Keratinocyte (primary cell): ENCODE results near the gene HGFAC. TPM values are rescaled to one million over a fixed set of nuclear protein-coding genes. Genes with fewer than 3 reads are reported as not detected.

ENCODE experiments used
- DNase-seq: peaks from one replicate; pipeline ENCODE4 v3.0.0-alpha.2; 2011; ENCODE audit warnings: low read depth, missing footprints, low spot score
- FAIRE-seq: peaks from 2 replicates; lab custom pipeline; 2011; peaks lifted over from hg19 to GRCh38; lab: Jason Lieb, UNC
- H2AFZ ChIP-seq: 2 replicates; pipeline ENCODE4 v1.6.0; 2012; ENCODE audit warnings: low read length, control low read depth, inconsistent platforms; ENCODE audit not compliant: control insufficient read depth
- H3K27ac ChIP-seq: 2 replicates; pipeline ENCODE4 v1.5.1; 2011; ENCODE audit warnings: low read length; ENCODE audit not compliant: control insufficient read depth, insufficient read depth
- H3K27me3 ChIP-seq: 3 replicates; pipeline ENCODE4 v1.6.0; 2011; ENCODE audit warnings: low read length; ENCODE audit not compliant: control insufficient read depth, insufficient read depth; ENCODE audit errors: extremely low read depth
- H3K36me3 ChIP-seq, 2 experiments: 2 replicates in 1 of 2; 3 replicates in 1 of 2; pipeline ENCODE4 v1.5.1; 2011; ENCODE audit warnings: low read length in 2 of 2, mild to moderate bottlenecking in 1 of 2; ENCODE audit not compliant: control insufficient read depth in 2 of 2, insufficient read depth in 2 of 2; ENCODE audit errors: extremely low read depth in 1 of 2
- H3K4me1 ChIP-seq: 3 replicates; pipeline ENCODE4 v1.5.1; 2011; ENCODE audit warnings: low read length; ENCODE audit not compliant: control insufficient read depth, insufficient read depth; ENCODE audit errors: extremely low read depth
- H3K4me2 ChIP-seq: 3 replicates; pipeline ENCODE4 v1.6.0; 2011; ENCODE audit warnings: low read depth, low read length; ENCODE audit not compliant: control insufficient read depth, insufficient read depth; ENCODE audit errors: extremely low read depth
- H3K4me3 ChIP-seq, 3 experiments: fragments of 200-600 bp in 1 of 3; sonication (generic) in 1 of 3; 2 replicates in 2 of 3; 3 replicates in 1 of 3; pipeline ENCODE4 v1.5.1; 2011 to 2016; ENCODE audit warnings: low read length in 3 of 3, mild to moderate bottlenecking in 3 of 3, control low read depth in 2 of 3, inconsistent platforms in 1 of 3, low read depth in 1 of 3, mixed read lengths in 1 of 3, mixed run types in 1 of 3, moderate library complexity in 1 of 3; ENCODE audit not compliant: control insufficient read depth in 2 of 3, insufficient read depth in 2 of 3; ENCODE audit errors: extremely low read depth in 1 of 3
- H3K79me2 ChIP-seq: 2 replicates; pipeline ENCODE4 v1.6.0; 2012; ENCODE audit warnings: low read length; ENCODE audit not compliant: control insufficient read depth, insufficient read depth
- H3K9ac ChIP-seq: 3 replicates; pipeline ENCODE4 v1.6.0; 2011; ENCODE audit warnings: low read length; ENCODE audit not compliant: control insufficient read depth, insufficient read depth; ENCODE audit errors: extremely low read depth
- H3K9me1 ChIP-seq: 3 replicates; pipeline ENCODE4 v1.6.0; 2011; ENCODE audit warnings: low read length; ENCODE audit not compliant: control insufficient read depth, insufficient read depth; ENCODE audit errors: extremely low read depth
- H3K9me3 ChIP-seq: 2 replicates; pipeline ENCODE4 v1.5.1; 2012; ENCODE audit warnings: low read depth, low read length; ENCODE audit not compliant: control insufficient read depth
- H4K20me1 ChIP-seq: 3 replicates; pipeline ENCODE4 v1.6.0; 2011; ENCODE audit warnings: low read length; ENCODE audit not compliant: control insufficient read depth, insufficient read depth; ENCODE audit errors: extremely low read depth
- EZH2 ChIP-seq: IDR thresholded peaks from one replicate; pipeline ENCODE4 v1.6.1; 2012; ENCODE audit warnings: inconsistent platforms, mild to moderate bottlenecking, low read length, moderate library complexity
- dilution Hi-C: fragments of 300-500 bp; cut with MboI; formaldehyde crosslinking; loops from one replicate; pipeline ENCODE4 v1.7.0; 2020; ENCODE audit warnings: low sequenced_read_pairs; ENCODE audit not compliant: extremely low pct_ligation_motif_present
- polyA plus RNA-seq, 5 experiments: library from polyadenylated mRNA; depleted of rRNA in 3 of 5; stranded (reverse) in 3 of 5; stranded (forward) in 1 of 5; unstranded in 1 of 5; fragments of >200 nt; gene quantifications; 1 replicate in 1 of 5; 2 replicates in 3 of 5; 3 replicates in 1 of 5; pipeline versions ENCODE4 v1.2.1 to v1.2.3, GENCODE V29; 2011 to 2012; ENCODE audit warnings: missing spikeins in 2 of 5, low read depth in 1 of 5, low replicate concordance in 1 of 5
- TF ChIP-seq, protein P1 (sequence below), 3 experiments: IDR thresholded peaks in 1 of 3; conservative IDR thresholded peaks in 1 of 3; optimal IDR thresholded peaks in 1 of 3; 2 replicates in 2 of 3; 3 replicates in 1 of 3; pipeline versions ENCODE3 to v1.5.1; 2011; ENCODE audit warnings: low read length in 3 of 3, mild to moderate bottlenecking in 3 of 3, moderate library complexity in 2 of 3, control low read depth in 1 of 3, inconsistent platforms in 1 of 3; ENCODE audit not compliant: insufficient read depth in 2 of 3; ENCODE audit errors: extremely low read depth in 1 of 3

HGFAC gene
- polyA plus RNA-seq, 1 donor (not counting 4 experiments of a cell fraction or from before 2014, with no cell fraction given) = not detected

- DNase-seq = no peak
- Histone ChIP-seq H3K9ac (no peak overlapping the region), H3K27me3 (no peaks in the 10 kb centered on the region), H3K9me3 (no peaks in the 10 kb centered on the region), H2AFZ (no peak overlapping the region), H3K4me3 (no peak overlapping the region), H3K4me2 (no peak overlapping the region), H4K20me1 (no peaks in the 10 kb centered on the region), H3K9me1 (no peaks in the 10 kb centered on the region), H3K4me1 (peaks cover 3% of the 10 kb centered on the region), H3K27ac (no peak overlapping the region), H3K36me3 (no peaks in the 10 kb centered on the region), H3K79me2 (no peaks in the 10 kb centered on the region)
- dilution Hi-C loops = no loop called here
- FAIRE-seq = no peak
- no peak for TF ChIP-seq EZH2
- TF ChIP-seq, protein P1, sequence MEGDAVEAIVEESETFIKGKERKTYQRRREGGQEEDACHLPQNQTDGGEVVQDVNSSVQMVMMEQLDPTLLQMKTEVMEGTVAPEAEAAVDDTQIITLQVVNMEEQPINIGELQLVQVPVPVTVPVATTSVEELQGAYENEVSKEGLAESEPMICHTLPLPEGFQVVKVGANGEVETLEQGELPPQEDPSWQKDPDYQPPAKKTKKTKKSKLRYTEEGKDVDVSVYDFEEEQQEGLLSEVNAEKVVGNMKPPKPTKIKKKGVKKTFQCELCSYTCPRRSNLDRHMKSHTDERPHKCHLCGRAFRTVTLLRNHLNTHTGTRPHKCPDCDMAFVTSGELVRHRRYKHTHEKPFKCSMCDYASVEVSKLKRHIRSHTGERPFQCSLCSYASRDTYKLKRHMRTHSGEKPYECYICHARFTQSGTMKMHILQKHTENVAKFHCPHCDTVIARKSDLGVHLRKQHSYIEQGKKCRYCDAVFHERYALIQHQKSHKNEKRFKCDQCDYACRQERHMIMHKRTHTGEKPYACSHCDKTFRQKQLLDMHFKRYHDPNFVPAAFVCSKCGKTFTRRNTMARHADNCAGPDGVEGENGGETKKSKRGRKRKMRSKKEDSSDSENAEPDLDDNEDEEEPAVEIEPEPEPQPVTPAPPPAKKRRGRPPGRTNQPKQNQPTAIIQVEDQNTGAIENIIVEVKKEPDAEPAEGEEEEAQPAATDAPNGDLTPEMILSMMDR (optimal IDR thresholded peaks at IDR 0.05 in 1 of 3, IDR thresholded peaks at IDR 0.05 in 1 of 3, conservative IDR thresholded peaks at IDR 0.05 in 1 of 3; ENCODE audit: extremely low read depth in 1 of 3, insufficient read depth in 2 of 3, low read length in 3 of 3) = no peak
Observed at GRCh38 chr4:3447431-3448395, 5.9 kb downstream of the HGFAC start.

DNA sequence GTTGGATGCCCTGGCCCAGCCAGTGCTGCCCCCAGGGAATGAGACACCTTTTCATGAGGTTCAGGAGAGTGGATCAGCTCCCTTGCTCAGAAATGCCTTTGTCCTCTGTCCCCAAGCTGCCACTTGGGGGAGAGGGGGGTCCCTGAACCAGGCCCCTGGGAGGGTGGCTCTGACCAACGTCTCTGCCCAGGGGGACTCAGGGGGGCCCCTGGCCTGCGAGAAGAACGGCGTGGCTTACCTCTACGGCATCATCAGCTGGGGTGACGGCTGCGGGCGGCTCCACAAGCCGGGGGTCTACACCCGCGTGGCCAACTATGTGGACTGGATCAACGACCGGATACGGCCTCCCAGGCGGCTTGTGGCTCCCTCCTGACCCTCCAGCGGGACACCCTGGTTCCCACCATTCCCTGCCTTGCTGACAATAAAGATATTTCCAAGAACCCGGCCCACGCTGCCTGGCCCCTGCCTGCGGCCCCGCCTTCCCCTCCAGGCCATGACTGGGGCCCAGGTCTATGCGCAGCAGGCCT lies 7.3 kb downstream of the HGFAC start:
- Histone ChIP-seq H4K20me1 (no peaks in the 10 kb centered on the region), H3K4me2 (no peak overlapping the region), H3K79me2 (no peaks in the 10 kb centered on the region), H3K9ac (no peak overlapping the region), H3K4me1 (peaks cover 3% of the 10 kb centered on the region), H2AFZ (no peak overlapping the region), H3K9me1 (no peaks in the 10 kb centered on the region), H3K9me3 (no peaks in the 10 kb centered on the region), H3K4me3 (no peak overlapping the region), H3K27me3 (no peaks in the 10 kb centered on the region), H3K27ac (no peak overlapping the region), H3K36me3 (no peaks in the 10 kb centered on the region)
- dilution Hi-C loops = no loop called here
- FAIRE-seq (no peak), DNase-seq (no peak)
- TF ChIP-seq, protein P1 (optimal IDR thresholded peaks at IDR 0.05 in 1 of 3, IDR thresholded peaks at IDR 0.05 in 1 of 3, conservative IDR thresholded peaks at IDR 0.05 in 1 of 3; ENCODE audit: extremely low read depth in 1 of 3, insufficient read depth in 2 of 3, low read length in 3 of 3) = no peak
- no peak for TF ChIP-seq EZH2
